Thoracic aorta (tissue), 2 donors: ENCODE data around the gene RXRB. TPM values are rescaled to one million over a fixed set of nuclear protein-coding genes. Genes with fewer than 3 reads are reported as not detected.

Source experiments
- ATAC-seq: fragments of 150-250 bp; one replicate; pipeline ENCODE4 v1.8.0; 2017; ENCODE audit warnings: low read depth; ENCODE audit not compliant: insufficient number of reproducible peaks, low FRiP score
- DNase-seq: peaks from one replicate; pipeline ENCODE4 v3.0.0-alpha.2; 2020; ENCODE audit warnings: low spot score
- H3K27ac ChIP-seq, 2 donors: fragments of 200-600 bp; sonication (generic); 1 replicate in 1 of 2; 2 replicates in 1 of 2; pipeline ENCODE4 v1.5.1; 2016; ENCODE audit warnings: mild to moderate bottlenecking in 2 of 2, moderate library complexity in 2 of 2
- H3K27me3 ChIP-seq: fragments of 200-600 bp; sonication (generic); replicated peaks from 2 replicates; pipeline ENCODE4 v1.6.0; 2016; ENCODE audit warnings: mild to moderate bottlenecking; ENCODE audit not compliant: insufficient read depth
- H3K36me3 ChIP-seq: fragments of 200-600 bp; sonication (generic); one replicate; pipeline ENCODE4 v1.5.1; 2016
- H3K4me1 ChIP-seq, 2 donors: fragments of 200-600 bp; sonication (generic); 1 replicate in 1 of 2; 2 replicates in 1 of 2; pipeline versions ENCODE4 v1.5.1 to v1.6.0; 2016; ENCODE audit warnings: low read depth in 2 of 2, mild to moderate bottlenecking in 1 of 2; ENCODE audit not compliant: control insufficient read depth in 1 of 2
- H3K4me3 ChIP-seq: fragments of 200-600 bp; sonication (generic); 2 replicates; pipeline ENCODE4 v1.5.1; 2016; ENCODE audit warnings: mild to moderate bottlenecking
- H3K9me3 ChIP-seq: fragments of 200-600 bp; sonication (generic); 2 replicates; pipeline ENCODE4 v1.5.1; 2016
- CTCF ChIP-seq: fragments of 200-600 bp; sonication (generic); IDR thresholded peaks from one replicate; pipeline ENCODE4 v1.5.1; 2019; ENCODE audit warnings: antibody characterized with exemption
- total RNA-seq, 2 donors: library from RNA; depleted of rRNA; stranded (reverse); fragments of >200 nt; gene quantifications; one replicate each; pipeline versions ENCODE4 v1.1.0 to v1.2.3, GENCODE V29; 2016

The RXRB gene
- total RNA-seq, 2 donors from 2014 or later = 38.7 to 47.2 TPM

GRCh38 chr6:33198853-33199436 is 1.5 kb downstream of the RXRB start:
- H3K27me3 ChIP-seq = no peaks in the 10 kb centered on the region
- no peak for ATAC-seq
- no peaks in the 10 kb centered on the region for H3K9me3 ChIP-seq
- no peak for TF ChIP-seq CTCF
- H3K4me3 ChIP-seq = peak overlapping the region; percentile 99
- H3K4me1 ChIP-seq = peaks cover 22 to 44% of the 10 kb centered on the region in 2 donors
- no peak for DNase-seq
- H3K36me3 ChIP-seq = peaks cover 42% of the 10 kb centered on the region
- peak overlapping the region; percentile 97 to 99 for H3K27ac ChIP-seq

- Histone ChIP-seq H3K36me3 (peaks cover 37% of the 10 kb centered on the region), H3K27me3 (no peaks in the 10 kb centered on the region), H3K9me3 (no peaks in the 10 kb centered on the region), H3K4me1 (peaks cover 20 to 38% of the 10 kb centered on the region in 2 donors), H3K4me3 (no peak overlapping the region), H3K27ac (no peak overlapping the region)
- no peak for TF ChIP-seq CTCF
- ATAC-seq (no peak), DNase-seq (no peak)
Measured at GRCh38 chr6:33198159-33198852, 2.2 kb downstream of the RXRB start.

GRCh38 chr6:33197431-33198048 is 2.9 kb downstream of the RXRB start:
- no peaks in the 10 kb centered on the region for H3K9me3 ChIP-seq
- H3K36me3 ChIP-seq = peaks cover 30% of the 10 kb centered on the region
- H3K27ac ChIP-seq = no peak overlapping the region
- peaks cover 24 to 43% of the 10 kb centered on the region in 2 donors for H3K4me1 ChIP-seq
- DNase-seq (no peak), ATAC-seq (no peak)
- TF ChIP-seq CTCF = peak; percentile 52
- H3K27me3 ChIP-seq = no peaks in the 10 kb centered on the region
- no peak overlapping the region for H3K4me3 ChIP-seq

GRCh38 chr6:33195304-33196165 is 4.9 kb downstream of the RXRB start:
- H3K27ac ChIP-seq = no peak overlapping the region
- no peaks in the 10 kb centered on the region for H3K9me3 ChIP-seq
- no peak for DNase-seq
- H3K4me3 ChIP-seq = no peak overlapping the region
- no peak for TF ChIP-seq CTCF
- peaks cover 27% of the 10 kb centered on the region for H3K36me3 ChIP-seq
- H3K27me3 ChIP-seq = peaks cover 14% of the 10 kb centered on the region
- H3K4me1 ChIP-seq = peaks cover 14 to 36% of the 10 kb centered on the region in 2 donors
- no peak for ATAC-seq
